Left lung (tissue), 10 donors: ENCODE results near the gene ISYNA1. TPM values are rescaled to one million over a fixed set of nuclear protein-coding genes. Genes with fewer than 3 reads are reported as not detected.
A peak's percentile ranks its signal among the peaks of the same experiment; 100 is the strongest.

Source experiments
- ATAC-seq: fragments of 200-7000 bp; cut with Tn5 transposase; one replicate; pipeline ENCODE4 v1.9.1; 2020; ENCODE audit warnings: moderate library complexity
- DNase-seq, 4 donors: peaks; one replicate each; pipeline ENCODE4 v3.0.0-alpha.2; 2013 to 2020
- H3K27ac ChIP-seq, 2 donors: fragments of 200-600 bp; sonication (generic) in 1 of 2; one replicate each; pipeline versions ENCODE4 v1.5.0 to v1.8.0; 2020 to 2021
- H3K27me3 ChIP-seq, 2 donors: fragments of 200-600 bp; sonication (generic) in 1 of 2; one replicate each; pipeline versions ENCODE4 v1.5.0 to v1.8.0; 2020 to 2021
- H3K36me3 ChIP-seq, 2 donors: fragments of 200-600 bp; sonication (generic) in 1 of 2; one replicate each; pipeline versions ENCODE4 v1.5.0 to v1.8.0; 2020 to 2021
- H3K4me1 ChIP-seq, 2 donors: fragments of 200-600 bp; one replicate each; pipeline ENCODE4 v1.8.0; 2021
- H3K4me3 ChIP-seq, 2 donors: fragments of 200-600 bp; sonication (generic) in 1 of 2; one replicate each; pipeline versions ENCODE4 v1.5.0 to v1.8.0; 2020 to 2021; ENCODE audit warnings: mild to moderate bottlenecking in 1 of 2
- H3K9me3 ChIP-seq, 2 donors: fragments of 200-600 bp; sonication (generic) in 1 of 2; one replicate each; pipeline versions ENCODE4 v1.5.0 to v1.8.0; 2020 to 2021
- intact Hi-C, 2 donors: fragments of 100-400 bp; cut with DNase I; formaldehyde crosslinking; loops; one replicate each; pipeline versions ENCODE4 v1.11.2 to v1.14.2; 2022
- polyA plus RNA-seq, 6 donors: library from polyadenylated mRNA; unstranded; fragments of 120-200 nt; gene quantifications; one replicate each; pipeline ENCODE4 v1.2.1, GENCODE V29; 2013; ENCODE audit not compliant: insufficient read length in 6 of 6
- total RNA-seq, 2 donors: library from RNA; stranded (reverse); fragmentation: NEBNext Ultra II Directional; extraction: Animal tissue kit (Norgen Biotek cat#: 25700); gene quantifications; one replicate each; pipeline ENCODE4 v1.2.1, GENCODE V29; 2021
- TF ChIP-seq, protein P1 (sequence below), 2 donors: fragments of 200-600 bp; sonication (generic) in 1 of 2; IDR thresholded peaks; one replicate each; pipeline versions ENCODE4 v1.5.0 to v1.8.0; 2021; ENCODE audit warnings: antibody characterized with exemption in 2 of 2
- donor health status: DM: no; HTN: yes; CAD: no.
- donor health status: DM: no; HTN: no; CAD: no.

The ISYNA1 gene
- total and polyA plus RNA-seq, 8 donors: 22.8 to 159 (median 119) TPM

DNA sequence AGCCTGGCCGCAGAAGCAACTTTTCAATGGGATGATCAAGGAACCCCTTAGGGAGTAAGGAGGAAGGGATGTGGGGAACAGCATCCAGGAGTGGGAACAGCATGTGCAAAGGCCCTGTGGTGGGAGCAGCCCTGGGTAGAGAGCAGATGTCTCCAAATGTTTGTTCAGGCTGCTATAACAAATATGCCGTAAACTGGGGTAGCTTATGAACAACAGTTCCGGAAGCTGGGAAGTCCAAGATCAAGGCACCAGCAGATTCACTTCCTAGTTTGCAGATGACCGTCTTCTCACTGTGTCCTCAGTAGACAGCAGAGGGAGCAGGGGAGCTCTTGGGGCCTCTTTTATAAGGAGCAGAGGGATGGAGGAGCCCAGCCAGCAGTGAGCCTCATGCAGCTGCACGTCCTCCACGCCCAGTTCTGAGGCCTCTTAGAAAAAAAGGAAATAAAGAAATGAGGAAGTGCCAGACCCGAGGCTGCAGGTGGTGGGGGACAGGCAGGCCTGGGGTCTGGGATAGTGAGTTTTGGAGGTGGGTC, 36.3 kb downstream of the ISYNA1 start:
- H3K36me3 ChIP-seq: no peaks in the 10 kb centered on the region
- no peak overlapping the region for H3K4me3 ChIP-seq
- peak overlapping the region in 1 of 2 donors; percentile 69 for H3K27ac ChIP-seq
- peaks cover 0 to 13% of the 10 kb centered on the region in 2 donors for H3K27me3 ChIP-seq
- intact Hi-C loops: loop anchor here in 1 of 2 donors (10.0 kb wide), 1 partner anchor 57 kb away; the partner anchor contains the start of gene PGPEP1
- DNase-seq (peak in 2 of 4 donors; percentile 76 to 88), ATAC-seq (peak; percentile 78)
- TF ChIP-seq, protein P1, sequence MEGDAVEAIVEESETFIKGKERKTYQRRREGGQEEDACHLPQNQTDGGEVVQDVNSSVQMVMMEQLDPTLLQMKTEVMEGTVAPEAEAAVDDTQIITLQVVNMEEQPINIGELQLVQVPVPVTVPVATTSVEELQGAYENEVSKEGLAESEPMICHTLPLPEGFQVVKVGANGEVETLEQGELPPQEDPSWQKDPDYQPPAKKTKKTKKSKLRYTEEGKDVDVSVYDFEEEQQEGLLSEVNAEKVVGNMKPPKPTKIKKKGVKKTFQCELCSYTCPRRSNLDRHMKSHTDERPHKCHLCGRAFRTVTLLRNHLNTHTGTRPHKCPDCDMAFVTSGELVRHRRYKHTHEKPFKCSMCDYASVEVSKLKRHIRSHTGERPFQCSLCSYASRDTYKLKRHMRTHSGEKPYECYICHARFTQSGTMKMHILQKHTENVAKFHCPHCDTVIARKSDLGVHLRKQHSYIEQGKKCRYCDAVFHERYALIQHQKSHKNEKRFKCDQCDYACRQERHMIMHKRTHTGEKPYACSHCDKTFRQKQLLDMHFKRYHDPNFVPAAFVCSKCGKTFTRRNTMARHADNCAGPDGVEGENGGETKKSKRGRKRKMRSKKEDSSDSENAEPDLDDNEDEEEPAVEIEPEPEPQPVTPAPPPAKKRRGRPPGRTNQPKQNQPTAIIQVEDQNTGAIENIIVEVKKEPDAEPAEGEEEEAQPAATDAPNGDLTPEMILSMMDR (IDR thresholded peaks at IDR 0.05): peak in 1 of 2 donors; percentile 21
- H3K9me3 ChIP-seq: no peaks in the 10 kb centered on the region
- peaks cover 0 to 69% of the 10 kb centered on the region in 2 donors for H3K4me1 ChIP-seq

DNA sequence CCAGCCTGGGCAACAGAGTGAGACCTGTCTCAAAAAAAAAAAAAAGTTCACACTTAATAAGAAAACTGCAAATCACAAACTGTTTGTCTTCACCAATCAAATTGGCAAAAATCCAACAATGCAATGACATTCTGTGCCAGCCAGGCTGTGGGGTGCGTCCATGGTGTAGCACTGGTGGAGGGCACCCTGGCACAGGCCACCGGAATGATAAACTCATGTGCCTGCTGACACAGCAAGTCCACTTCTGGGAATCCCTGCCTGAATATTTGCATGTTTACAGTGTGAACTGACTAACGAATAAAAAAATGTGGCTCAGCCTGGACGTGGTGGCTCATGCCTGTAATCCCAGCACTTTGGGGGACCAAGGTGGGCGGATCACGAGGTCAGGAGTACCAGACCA, 38.9 kb downstream of the ISYNA1 start:
- peak; percentile 71 for ATAC-seq
- Histone ChIP-seq H3K9me3 (no peaks in the 10 kb centered on the region), H3K27ac (peak overlapping the region in 1 of 2 donors; percentile 81), H3K36me3 (peaks cover 0 to 14% of the 10 kb centered on the region in 2 donors), H3K27me3 (peaks cover 0 to 16% of the 10 kb centered on the region in 2 donors), H3K4me3 (no peak overlapping the region), H3K4me1 (peaks cover 0 to 76% of the 10 kb centered on the region in 2 donors)
- intact Hi-C loops: no loop called here
- TF ChIP-seq, protein P1 (IDR thresholded peaks at IDR 0.05): no peak
- DNase-seq: peak in 1 of 4 donors; percentile 74

DNA sequence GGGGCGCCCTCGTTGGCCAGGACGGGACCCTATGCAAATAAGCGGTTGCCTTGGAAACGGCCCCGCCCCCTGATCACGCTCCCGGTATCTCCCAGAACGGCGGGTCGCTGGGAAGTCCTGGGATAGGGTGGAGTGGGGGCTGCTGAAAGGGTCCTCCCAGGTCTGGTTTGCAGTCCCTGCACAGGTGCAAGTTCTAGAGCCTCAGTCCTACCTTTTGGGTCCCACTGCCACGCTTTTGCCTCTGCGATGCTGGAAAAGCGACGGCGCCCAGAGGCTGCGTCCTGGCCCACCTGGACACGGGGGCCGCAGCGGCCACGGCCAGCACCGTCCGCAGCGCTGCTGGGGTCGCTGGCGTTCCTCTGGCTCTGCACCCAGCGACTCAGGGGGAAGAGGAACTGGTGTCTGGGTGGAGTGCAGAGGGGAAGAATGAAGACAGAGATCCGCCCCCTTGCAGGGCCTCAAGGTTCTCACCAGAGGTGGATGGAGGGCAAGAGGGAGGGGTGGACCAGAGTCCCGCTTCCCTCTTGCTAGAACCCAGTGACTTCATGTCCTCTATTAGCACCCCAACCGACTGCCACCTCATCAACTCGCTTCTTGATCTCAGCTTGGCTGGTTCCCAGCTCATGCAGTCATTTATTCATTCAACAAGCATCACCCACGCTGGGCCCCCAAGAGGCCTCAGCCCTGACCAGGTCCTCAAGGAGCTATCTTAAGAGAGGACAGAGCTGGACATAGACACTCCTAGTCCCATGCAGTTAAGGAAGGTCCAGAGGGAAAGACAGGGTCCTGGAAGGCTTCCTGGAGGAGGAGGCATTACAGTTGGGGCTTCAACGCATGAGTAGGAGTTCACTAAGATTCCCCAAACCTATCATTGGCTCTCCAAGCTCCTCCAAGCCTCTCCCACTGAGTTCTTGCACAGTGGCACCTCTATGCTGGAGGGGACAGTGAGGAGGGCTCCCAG, 40.4 kb downstream of the ISYNA1 start, which contains the start of gene LRRC25:
LRRC25 (minus strand) TSS at position 381 of the 961 bp plus-strand sequence. CDS start 659 bp downstream, outside the sequence.
- DNase-seq (peak in 2 of 4 donors; percentile 84 to 90), ATAC-seq (peak; percentile 50)
- Histone ChIP-seq H3K9me3 (no peaks in the 10 kb centered on the region), H3K27ac (peak within 1 kb of the TSS in 1 of 2 donors; percentile 81), H3K36me3 (peaks cover 0 to 14% of the 10 kb centered on the region in 2 donors), H3K4me1 (peaks cover 0 to 79% of the 10 kb centered on the region in 2 donors), H3K27me3 (peaks cover 0 to 16% of the 10 kb centered on the region in 2 donors), H3K4me3 (peak within 1 kb of the TSS in 1 of 2 donors; percentile 69)
- intact Hi-C loops: no loop called here
- TF ChIP-seq, protein P1 (IDR thresholded peaks at IDR 0.05): no peak

DNA sequence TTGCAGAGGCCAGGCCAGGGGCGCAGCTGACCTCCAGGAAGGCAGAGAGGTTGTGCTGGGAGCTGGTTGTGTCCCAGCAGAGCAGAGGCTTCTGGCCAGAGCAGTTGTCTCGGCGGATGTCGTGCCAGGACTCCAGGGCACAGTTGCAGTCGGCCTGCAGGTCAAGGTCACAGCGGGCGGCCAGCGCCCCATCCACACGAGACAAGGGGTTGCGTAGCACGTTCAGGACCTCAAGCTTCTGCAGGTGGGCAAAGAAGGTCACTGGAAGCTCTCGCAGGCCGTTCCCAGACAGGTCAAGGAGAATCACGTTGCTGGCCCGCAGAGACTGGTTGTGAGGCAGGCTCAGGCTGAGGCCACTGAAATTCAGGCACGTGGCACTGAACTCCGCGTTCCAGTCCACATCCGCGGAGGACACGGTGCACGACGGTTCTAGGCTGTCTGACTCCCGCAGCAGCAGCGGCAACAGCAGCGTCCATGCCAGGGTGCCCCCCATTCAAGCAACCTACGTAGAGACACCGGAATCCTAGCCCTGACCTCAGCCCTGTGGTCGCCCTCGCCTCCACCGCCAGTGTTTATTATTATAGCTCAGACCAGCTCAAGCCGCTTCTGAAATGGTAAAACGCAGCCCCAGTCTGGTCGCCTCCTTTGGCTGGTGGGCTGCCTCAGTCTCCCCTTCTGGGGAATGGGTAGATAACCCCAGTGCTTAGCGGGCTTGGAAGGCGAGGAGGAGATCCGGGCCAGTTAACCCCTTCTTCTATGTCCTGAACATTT, 41.3 kb downstream of the ISYNA1 start:
- intact Hi-C loops: no loop called here
- no peak for DNase-seq
- peaks cover 0 to 16% of the 10 kb centered on the region in 2 donors for H3K36me3 ChIP-seq
- peak overlapping the region in 1 of 2 donors; percentile 81 for H3K27ac ChIP-seq
- peaks cover 0 to 80% of the 10 kb centered on the region in 2 donors for H3K4me1 ChIP-seq
- H3K9me3 ChIP-seq: no peaks in the 10 kb centered on the region
- peaks cover 0 to 16% of the 10 kb centered on the region in 2 donors for H3K27me3 ChIP-seq
- no peak for ATAC-seq
- H3K4me3 ChIP-seq: peak overlapping the region in 1 of 2 donors; percentile 69
- TF ChIP-seq, protein P1 (IDR thresholded peaks at IDR 0.05): no peak
